GM12878 (cell line): ENCODE results near the gene GRK5.

ENCODE experiments used
- CBX3 ChIP-seq: fragments of 200-600 bp; sonication (generic); IDR thresholded peaks from 2 replicates; pipeline ENCODE4 v1.6.1; 2016; ENCODE audit warnings: low read depth, borderline replicate concordance
- CHD1 ChIP-seq: IDR thresholded peaks from 2 replicates; pipeline ENCODE4 v1.6.1; 2012; ENCODE audit warnings: low read depth, low read length, improper control_type of control experiment
- CTCF ChIP-seq, 3 experiments: IDR thresholded peaks in 2 of 3; conservative IDR thresholded peaks in 1 of 3; 2 replicates each; pipeline ENCODE4 v1.5.1; 2011; ENCODE audit warnings: low read depth in 3 of 3, low read length in 3 of 3, mild to moderate bottlenecking in 3 of 3, control low read depth in 2 of 3, moderate library complexity in 2 of 3, inconsistent platforms in 1 of 3, mixed read lengths in 1 of 3; ENCODE audit not compliant: control insufficient read depth in 2 of 3, insufficient read depth in 1 of 3; ENCODE audit errors: extremely low read depth in 1 of 3
- ETV6 ChIP-seq, 2 experiments: fragments of 450-650 bp in 1 of 2; IDR thresholded peaks in 1 of 2; conservative IDR thresholded peaks in 1 of 2; 2 replicates each; pipeline ENCODE4 v1.6.1; 2014; ENCODE audit warnings: antibody characterized with exemption in 1 of 2, borderline replicate concordance in 1 of 2, low read depth in 1 of 2, mild to moderate bottlenecking in 1 of 2, moderate library complexity in 1 of 2
- EZH2 ChIP-seq: IDR thresholded peaks from 2 replicates; pipeline ENCODE4 v1.6.1; 2012; ENCODE audit warnings: low read depth, mild to moderate bottlenecking, control low read depth, inconsistent platforms, low read length, borderline replicate concordance; ENCODE audit not compliant: control insufficient read depth
- FOS ChIP-seq: IDR thresholded peaks from 3 replicates; pipeline ENCODE4 v1.6.1; 2011; ENCODE audit warnings: borderline replicate concordance; ENCODE audit not compliant: insufficient read length; ENCODE audit errors: extremely low read depth
- HDAC2 ChIP-seq: fragments of 200-600 bp; sonication (generic); IDR thresholded peaks from 2 replicates; pipeline ENCODE4 v1.6.1; 2017
- NFIC ChIP-seq: IDR thresholded peaks from 2 replicates; pipeline ENCODE4 v1.6.1; 2012; ENCODE audit warnings: low read depth, mild to moderate bottlenecking, inconsistent platforms, low read length, moderate library complexity
- RBBP5 ChIP-seq: fragments of 200-600 bp; sonication (generic); conservative IDR thresholded peaks from 2 replicates; pipeline ENCODE4 v1.6.1; 2016
- SUPT20H ChIP-seq: IDR thresholded peaks from 2 replicates; pipeline ENCODE4 v1.6.1; 2011; ENCODE audit warnings: low read depth, mild to moderate bottlenecking, low read length, moderate library complexity, borderline replicate concordance; ENCODE audit not compliant: control insufficient read depth
- YBX1 ChIP-seq: fragments of 450-650 bp; IDR thresholded peaks from 2 replicates; pipeline ENCODE4 v1.6.1; 2016; ENCODE audit warnings: antibody characterized with exemption
- TF ChIP-seq, protein P1 (sequence below): fragments of 150-350 bp; IDR thresholded peaks from 2 replicates; pipeline ENCODE4 v1.6.1; 2016; ENCODE audit warnings: low read depth, low read length
- TF ChIP-seq, protein P2 (sequence below): IDR thresholded peaks from 2 replicates; pipeline ENCODE4 v1.6.1; 2012; ENCODE audit warnings: low read depth, low read length, improper control_type of control experiment
- TF ChIP-seq, protein P3 (sequence below): fragments of 450-650 bp; IDR thresholded peaks from 2 replicates; pipeline ENCODE4 v1.6.1; 2018; ENCODE audit warnings: mild to moderate bottlenecking, low read depth, moderate library complexity; ENCODE audit not compliant: partially characterized antibody

DNA sequence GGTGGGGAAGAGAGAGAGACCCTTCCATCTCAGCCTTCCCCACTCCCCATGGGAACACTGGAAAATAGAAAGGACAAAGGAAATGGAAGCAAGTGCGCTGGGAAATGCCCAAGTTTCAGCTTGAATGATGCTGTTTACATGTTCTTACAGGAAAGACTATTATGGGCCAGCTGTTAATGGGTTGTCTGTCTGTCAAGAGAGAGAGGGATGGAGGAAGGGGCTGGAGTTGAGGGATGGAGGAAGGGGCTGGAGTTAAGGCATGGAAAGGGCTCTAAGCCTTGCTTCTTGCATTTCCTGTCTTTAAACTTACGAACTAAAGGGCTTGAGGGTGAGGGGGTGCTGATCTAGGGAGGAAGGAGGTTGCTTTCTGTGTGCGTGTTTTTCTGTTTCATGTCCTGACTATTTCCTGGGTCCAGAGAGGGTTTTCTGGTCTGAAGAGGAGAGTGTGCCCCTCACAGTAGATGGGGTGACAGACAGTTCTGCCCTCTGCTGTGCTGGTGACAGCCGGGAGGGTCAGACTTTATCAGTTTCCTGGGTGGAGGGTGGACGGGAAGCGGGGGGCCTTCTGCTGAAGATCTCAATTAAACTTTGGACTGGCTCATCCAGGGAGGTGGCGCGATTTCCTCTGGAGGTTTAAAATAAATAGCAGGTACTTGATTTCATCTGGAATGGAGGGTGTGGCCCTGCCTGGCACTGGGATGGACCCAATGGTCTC lies 30.5 kb downstream of the GRK5 start:
- TF ChIP-seq NFIC = no peak
- TF ChIP-seq CBX3 = no peak
- no peak for TF ChIP-seq HDAC2
- no peak for TF ChIP-seq SUPT20H
- TF ChIP-seq CHD1 = no peak
- TF ChIP-seq, protein P1, sequence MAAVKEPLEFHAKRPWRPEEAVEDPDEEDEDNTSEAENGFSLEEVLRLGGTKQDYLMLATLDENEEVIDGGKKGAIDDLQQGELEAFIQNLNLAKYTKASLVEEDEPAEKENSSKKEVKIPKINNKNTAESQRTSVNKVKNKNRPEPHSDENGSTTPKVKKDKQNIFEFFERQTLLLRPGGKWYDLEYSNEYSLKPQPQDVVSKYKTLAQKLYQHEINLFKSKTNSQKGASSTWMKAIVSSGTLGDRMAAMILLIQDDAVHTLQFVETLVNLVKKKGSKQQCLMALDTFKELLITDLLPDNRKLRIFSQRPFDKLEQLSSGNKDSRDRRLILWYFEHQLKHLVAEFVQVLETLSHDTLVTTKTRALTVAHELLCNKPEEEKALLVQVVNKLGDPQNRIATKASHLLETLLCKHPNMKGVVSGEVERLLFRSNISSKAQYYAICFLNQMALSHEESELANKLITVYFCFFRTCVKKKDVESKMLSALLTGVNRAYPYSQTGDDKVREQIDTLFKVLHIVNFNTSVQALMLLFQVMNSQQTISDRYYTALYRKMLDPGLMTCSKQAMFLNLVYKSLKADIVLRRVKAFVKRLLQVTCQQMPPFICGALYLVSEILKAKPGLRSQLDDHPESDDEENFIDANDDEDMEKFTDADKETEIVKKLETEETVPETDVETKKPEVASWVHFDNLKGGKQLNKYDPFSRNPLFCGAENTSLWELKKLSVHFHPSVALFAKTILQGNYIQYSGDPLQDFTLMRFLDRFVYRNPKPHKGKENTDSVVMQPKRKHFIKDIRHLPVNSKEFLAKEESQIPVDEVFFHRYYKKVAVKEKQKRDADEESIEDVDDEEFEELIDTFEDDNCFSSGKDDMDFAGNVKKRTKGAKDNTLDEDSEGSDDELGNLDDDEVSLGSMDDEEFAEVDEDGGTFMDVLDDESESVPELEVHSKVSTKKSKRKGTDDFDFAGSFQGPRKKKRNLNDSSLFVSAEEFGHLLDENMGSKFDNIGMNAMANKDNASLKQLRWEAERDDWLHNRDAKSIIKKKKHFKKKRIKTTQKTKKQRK = no peak
- no peak for TF ChIP-seq FOS
- TF ChIP-seq, protein P2, sequence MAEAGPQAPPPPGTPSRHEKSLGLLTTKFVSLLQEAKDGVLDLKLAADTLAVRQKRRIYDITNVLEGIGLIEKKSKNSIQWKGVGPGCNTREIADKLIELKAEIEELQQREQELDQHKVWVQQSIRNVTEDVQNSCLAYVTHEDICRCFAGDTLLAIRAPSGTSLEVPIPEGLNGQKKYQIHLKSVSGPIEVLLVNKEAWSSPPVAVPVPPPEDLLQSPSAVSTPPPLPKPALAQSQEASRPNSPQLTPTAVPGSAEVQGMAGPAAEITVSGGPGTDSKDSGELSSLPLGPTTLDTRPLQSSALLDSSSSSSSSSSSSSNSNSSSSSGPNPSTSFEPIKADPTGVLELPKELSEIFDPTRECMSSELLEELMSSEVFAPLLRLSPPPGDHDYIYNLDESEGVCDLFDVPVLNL = no peak
- no peak for TF ChIP-seq ETV6 (conservative IDR thresholded peaks at IDR 0.05 in 1 of 2, IDR thresholded peaks at IDR 0.05 in 1 of 2; ENCODE audit: borderline replicate concordance in 1 of 2, low read depth in 1 of 2)
- TF ChIP-seq, protein P3, sequence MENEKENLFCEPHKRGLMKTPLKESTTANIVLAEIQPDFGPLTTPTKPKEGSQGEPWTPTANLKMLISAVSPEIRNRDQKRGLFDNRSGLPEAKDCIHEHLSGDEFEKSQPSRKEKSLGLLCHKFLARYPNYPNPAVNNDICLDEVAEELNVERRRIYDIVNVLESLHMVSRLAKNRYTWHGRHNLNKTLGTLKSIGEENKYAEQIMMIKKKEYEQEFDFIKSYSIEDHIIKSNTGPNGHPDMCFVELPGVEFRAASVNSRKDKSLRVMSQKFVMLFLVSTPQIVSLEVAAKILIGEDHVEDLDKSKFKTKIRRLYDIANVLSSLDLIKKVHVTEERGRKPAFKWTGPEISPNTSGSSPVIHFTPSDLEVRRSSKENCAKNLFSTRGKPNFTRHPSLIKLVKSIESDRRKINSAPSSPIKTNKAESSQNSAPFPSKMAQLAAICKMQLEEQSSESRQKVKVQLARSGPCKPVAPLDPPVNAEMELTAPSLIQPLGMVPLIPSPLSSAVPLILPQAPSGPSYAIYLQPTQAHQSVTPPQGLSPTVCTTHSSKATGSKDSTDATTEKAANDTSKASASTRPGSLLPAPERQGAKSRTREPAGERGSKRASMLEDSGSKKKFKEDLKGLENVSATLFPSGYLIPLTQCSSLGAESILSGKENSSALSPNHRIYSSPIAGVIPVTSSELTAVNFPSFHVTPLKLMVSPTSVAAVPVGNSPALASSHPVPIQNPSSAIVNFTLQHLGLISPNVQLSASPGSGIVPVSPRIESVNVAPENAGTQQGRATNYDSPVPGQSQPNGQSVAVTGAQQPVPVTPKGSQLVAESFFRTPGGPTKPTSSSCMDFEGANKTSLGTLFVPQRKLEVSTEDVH = no peak
- TF ChIP-seq YBX1 = no peak
- no peak for TF ChIP-seq RBBP5
- TF ChIP-seq CTCF (IDR thresholded peaks at IDR 0.05 in 2 of 3, conservative IDR thresholded peaks at IDR 0.05 in 1 of 3; ENCODE audit: control insufficient read depth in 2 of 3, extremely low read depth in 1 of 3, insufficient read depth in 1 of 3, low read depth in 3 of 3, low read length in 3 of 3) = no peak
- no peak for TF ChIP-seq EZH2
